Neuronal stem cell (in vitro differentiated cells): Measurements from ENCODE around the gene KCNE2.

ENCODE experiments used
- DNase-seq: peaks from one replicate; pipeline ENCODE4 v3.0.0-alpha.2; 2013; ENCODE audit warnings: low spot score
- H2AFZ ChIP-seq: one replicate; pipeline ENCODE4 v1.6.1; 2013; ENCODE audit warnings: mild to moderate bottlenecking, low read length, inconsistent platforms
- H2AK5ac ChIP-seq: 2 replicates; pipeline ENCODE4 v1.6.1; 2013; ENCODE audit warnings: low read depth, mild to moderate bottlenecking, inconsistent platforms, low read length, moderate library complexity, mixed read lengths
- H2BK120ac ChIP-seq: 2 replicates; pipeline ENCODE4 v1.6.1; 2013; ENCODE audit warnings: low read depth, mild to moderate bottlenecking, inconsistent platforms, low read length, moderate library complexity, mixed read lengths
- H2BK12ac ChIP-seq: one replicate; pipeline ENCODE4 v1.6.1; 2013; ENCODE audit warnings: low read length, inconsistent platforms
- H2BK15ac ChIP-seq: 2 replicates; pipeline ENCODE4 v1.6.1; 2013; ENCODE audit warnings: mild to moderate bottlenecking, low read length, inconsistent platforms, mixed read lengths
- H2BK5ac ChIP-seq: one replicate; pipeline ENCODE4 v1.6.1; 2013; ENCODE audit warnings: inconsistent platforms, mild to moderate bottlenecking, low read length, moderate library complexity
- H3K14ac ChIP-seq: one replicate; pipeline ENCODE4 v1.6.1; 2013; ENCODE audit warnings: low read length, inconsistent platforms
- H3K18ac ChIP-seq: 2 replicates; pipeline ENCODE4 v1.6.1; 2013; ENCODE audit warnings: low read length, inconsistent platforms
- H3K23ac ChIP-seq: 2 replicates; pipeline ENCODE4 v1.6.1; 2013; ENCODE audit warnings: low read depth, mild to moderate bottlenecking, mixed read lengths, low read length, inconsistent platforms; ENCODE audit not compliant: poor library complexity
- H3K27ac ChIP-seq: replicated peaks from 3 replicates; pipeline ENCODE4 v1.5.1; 2013; ENCODE audit warnings: low read length, inconsistent platforms
- H3K27me3 ChIP-seq, 3 experiments: 2 replicates each; pipeline ENCODE4 v1.6.1; 2013; ENCODE audit warnings: low read length in 3 of 3, mild to moderate bottlenecking in 2 of 3, inconsistent platforms in 1 of 3, low read depth in 1 of 3, mixed read lengths in 1 of 3, moderate library complexity in 1 of 3; ENCODE audit not compliant: control insufficient read depth in 3 of 3, insufficient read depth in 3 of 3
- H3K36me3 ChIP-seq, 2 donors: replicated peaks in 1 of 2; 2 replicates each; pipeline ENCODE4 v1.6.1; 2013; ENCODE audit warnings: low read length in 2 of 2; ENCODE audit not compliant: control insufficient read depth in 2 of 2, insufficient read depth in 2 of 2
- H3K4ac ChIP-seq: 2 replicates; pipeline ENCODE4 v1.6.1; 2013; ENCODE audit warnings: inconsistent platforms, mild to moderate bottlenecking, low read length, moderate library complexity
- H3K4me1 ChIP-seq, 2 donors: 1 replicate in 1 of 2; 2 replicates in 1 of 2; pipeline ENCODE4 v1.6.1; 2013; ENCODE audit warnings: low read length in 2 of 2, low read depth in 1 of 2; ENCODE audit not compliant: control insufficient read depth in 2 of 2, insufficient read depth in 1 of 2
- H3K4me2 ChIP-seq: one replicate; pipeline ENCODE4 v1.6.1; 2013; ENCODE audit warnings: mild to moderate bottlenecking, low read length, inconsistent platforms; ENCODE audit not compliant: insufficient read depth, poor library complexity, severe bottlenecking
- H3K4me3 ChIP-seq, 2 donors: 2 replicates each; pipeline ENCODE4 v1.5.1; 2013; ENCODE audit warnings: low read length in 2 of 2, mild to moderate bottlenecking in 2 of 2, inconsistent platforms in 1 of 2, moderate library complexity in 1 of 2
- H3K79me1 ChIP-seq: one replicate; pipeline ENCODE4 v1.6.1; 2013; ENCODE audit warnings: low read depth, mild to moderate bottlenecking, inconsistent platforms, low read length, moderate library complexity
- H3K9ac ChIP-seq: one replicate; pipeline ENCODE4 v1.6.1; 2013; ENCODE audit warnings: mild to moderate bottlenecking, low read depth, low read length, inconsistent platforms; ENCODE audit not compliant: poor library complexity
- H3K9me3 ChIP-seq, 2 donors: replicated peaks in 1 of 2; 2 replicates each; pipeline versions ENCODE3 to v1.6.1; 2013; ENCODE audit warnings: low read length in 2 of 2, mild to moderate bottlenecking in 2 of 2, inconsistent platforms in 1 of 2, low read depth in 1 of 2, mixed read lengths in 1 of 2, moderate library complexity in 1 of 2; ENCODE audit not compliant: control insufficient read depth in 2 of 2, insufficient read depth in 1 of 2
- H4K8ac ChIP-seq: one replicate; pipeline ENCODE4 v1.6.1; 2013; ENCODE audit warnings: low read depth, mild to moderate bottlenecking, inconsistent platforms, low read length, moderate library complexity
- H4K91ac ChIP-seq: one replicate; pipeline ENCODE4 v1.6.1; 2013; ENCODE audit warnings: low read length, low read depth, mild to moderate bottlenecking, inconsistent platforms; ENCODE audit not compliant: poor library complexity
- WGBS, 2 donors: extraction: QIAGEN DNeasy Blood & Tissue Kit; methylation state at CpG; one replicate each; pipeline ENCODE4 v1.1.7; 2013; ENCODE audit warnings: missing lambda C conversion rate in 2 of 2, mixed read lengths in 1 of 2; ENCODE audit not compliant: insufficient read length in 2 of 2, insufficient replicate concordance in 1 of 2; ENCODE audit errors: extremely low coverage in 2 of 2; 5-methylcytosine and 5-hydroxymethylcytosine counted together

Gene KCNE2

DNA sequence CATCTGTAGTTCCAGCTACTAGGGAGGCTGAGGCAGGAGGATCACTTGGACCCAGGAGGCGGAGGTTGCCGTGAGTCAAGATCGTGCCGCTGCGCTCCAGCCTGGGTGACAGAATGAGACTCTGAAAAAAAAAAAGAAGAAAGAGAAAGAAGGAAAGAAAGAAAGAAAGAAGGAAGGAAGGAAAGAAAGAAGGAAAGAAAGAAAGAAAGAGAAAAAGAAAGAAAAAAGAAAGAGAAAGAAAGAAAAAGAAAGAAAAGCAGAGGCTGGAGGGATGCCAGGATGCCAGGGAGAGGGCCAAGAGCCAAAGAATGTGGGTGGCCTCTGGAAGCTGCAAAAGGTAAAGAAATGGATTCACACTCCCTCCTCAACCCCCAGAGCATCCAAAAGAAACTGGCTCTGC lies 8.2 kb upstream of the KCNE2 start:
- Histone ChIP-seq H2AK5ac (no peak overlapping the region), H3K14ac (no peak overlapping the region), H3K27me3 (peaks cover 0 to 4% (median 0%) of the 10 kb centered on the region in 3 experiments), H2BK15ac (no peak overlapping the region), H2BK120ac (no peak overlapping the region), H2BK5ac (no peak overlapping the region), H3K9me3 (peaks cover 0 to 3% of the 10 kb centered on the region in 2 donors), H2AFZ (no peak overlapping the region), H3K23ac (no peak overlapping the region), H3K18ac (no peak overlapping the region), H3K4me2 (no peak overlapping the region), H2BK12ac (no peak overlapping the region), H3K4ac (no peak overlapping the region), H4K8ac (no peak overlapping the region), H3K36me3 (no peaks in the 10 kb centered on the region), H3K9ac (no peak overlapping the region), H3K4me1 (peaks cover 0 to 1% of the 10 kb centered on the region in 2 donors), H4K91ac (no peak overlapping the region), H3K79me1 (no peaks in the 10 kb centered on the region), H3K4me3 (no peak overlapping the region), H3K27ac (no peak overlapping the region)
- no peak for DNase-seq
- no CpG with 5 or more reads among the region's 5 CpGs for WGBS, 2 donors

DNA sequence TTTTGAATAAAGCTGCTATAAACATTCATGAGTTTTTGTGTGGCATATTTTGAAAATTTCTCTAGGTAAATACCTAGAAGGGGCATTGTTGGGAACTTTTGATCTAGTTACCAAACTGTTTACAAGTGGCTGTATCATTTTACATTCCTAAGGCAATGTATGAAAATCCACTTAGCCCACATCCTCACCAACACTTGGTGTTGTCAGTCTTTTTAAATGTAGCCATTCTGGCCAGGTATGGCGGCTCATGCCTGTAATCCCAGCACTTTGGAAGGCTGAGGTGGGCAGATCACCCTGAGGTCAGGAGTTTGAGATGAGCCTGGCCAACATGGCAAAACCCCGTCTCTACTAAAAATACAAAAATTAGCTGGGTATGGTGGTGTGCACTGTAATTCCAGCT lies 5.9 kb upstream of the KCNE2 start:
- H3K79me1 ChIP-seq, result no peaks in the 10 kb centered on the region
- no peak overlapping the region for H2AFZ ChIP-seq
- no peaks in the 10 kb centered on the region for H3K9me3 ChIP-seq
- H4K8ac ChIP-seq, result no peak overlapping the region
- no peak overlapping the region for H2BK5ac ChIP-seq
- H3K4me1 ChIP-seq, result no peaks in the 10 kb centered on the region
- no peak overlapping the region for H3K4me2 ChIP-seq
- H2BK12ac ChIP-seq, result no peak overlapping the region
- H3K36me3 ChIP-seq, result no peaks in the 10 kb centered on the region
- peaks cover 0 to 4% (median 0%) of the 10 kb centered on the region in 3 experiments for H3K27me3 ChIP-seq
- no peak overlapping the region for H2BK120ac ChIP-seq
- no CpG with 5 or more reads among the region's 2 CpGs for WGBS, 2 donors
- no peak overlapping the region for H2AK5ac ChIP-seq
- no peak overlapping the region for H2BK15ac ChIP-seq
- DNase-seq, result no peak
- no peak overlapping the region for H3K4me3 ChIP-seq
- no peak overlapping the region for H3K4ac ChIP-seq
- H3K23ac ChIP-seq, result no peak overlapping the region
- H4K91ac ChIP-seq, result no peak overlapping the region
- H3K18ac ChIP-seq, result no peak overlapping the region
- H3K14ac ChIP-seq, result no peak overlapping the region
- no peak overlapping the region for H3K27ac ChIP-seq
- no peak overlapping the region for H3K9ac ChIP-seq

DNA sequence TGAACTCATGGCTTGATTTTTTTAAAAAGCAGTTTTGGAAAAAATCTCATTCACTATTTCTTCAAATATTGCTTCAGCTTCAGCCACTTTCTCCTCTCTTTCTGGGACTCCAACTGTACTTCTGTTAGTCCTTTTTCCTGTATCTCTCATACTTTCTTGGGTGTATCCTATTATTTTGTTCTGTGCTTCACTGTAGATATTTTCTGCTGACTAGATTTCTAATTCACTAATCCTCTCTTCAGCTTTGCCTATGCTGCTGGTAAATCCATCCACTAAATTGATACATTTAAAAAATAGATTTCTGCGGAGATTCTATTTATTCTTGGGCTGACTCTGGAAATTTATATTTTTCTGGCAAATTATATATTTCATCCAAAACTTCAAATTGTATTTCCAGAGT lies 4.9 kb upstream of the KCNE2 start:
- H3K4me1 ChIP-seq, result no peaks in the 10 kb centered on the region
- H3K36me3 ChIP-seq, result no peaks in the 10 kb centered on the region
- H2BK15ac ChIP-seq, result no peak overlapping the region
- H3K23ac ChIP-seq, result no peak overlapping the region
- H3K4ac ChIP-seq, result no peak overlapping the region
- no peak overlapping the region for H2BK5ac ChIP-seq
- H2AK5ac ChIP-seq, result no peak overlapping the region
- no peaks in the 10 kb centered on the region for H3K79me1 ChIP-seq
- no peak overlapping the region for H3K18ac ChIP-seq
- no peak overlapping the region for H3K4me2 ChIP-seq
- no peak overlapping the region for H3K4me3 ChIP-seq
- H3K9me3 ChIP-seq, result no peaks in the 10 kb centered on the region
- H3K27ac ChIP-seq, result no peak overlapping the region
- no peak overlapping the region for H3K14ac ChIP-seq
- no peak overlapping the region for H4K8ac ChIP-seq
- H4K91ac ChIP-seq, result no peak overlapping the region
- H3K9ac ChIP-seq, result no peak overlapping the region
- peaks cover 0 to 4% (median 0%) of the 10 kb centered on the region in 3 experiments for H3K27me3 ChIP-seq
- no peak for DNase-seq
- no peak overlapping the region for H2BK120ac ChIP-seq
- WGBS, 2 donors, result no CpG with 5 or more reads among the region's 1 CpG
- no peak overlapping the region for H2BK12ac ChIP-seq
- no peak overlapping the region for H2AFZ ChIP-seq

DNA sequence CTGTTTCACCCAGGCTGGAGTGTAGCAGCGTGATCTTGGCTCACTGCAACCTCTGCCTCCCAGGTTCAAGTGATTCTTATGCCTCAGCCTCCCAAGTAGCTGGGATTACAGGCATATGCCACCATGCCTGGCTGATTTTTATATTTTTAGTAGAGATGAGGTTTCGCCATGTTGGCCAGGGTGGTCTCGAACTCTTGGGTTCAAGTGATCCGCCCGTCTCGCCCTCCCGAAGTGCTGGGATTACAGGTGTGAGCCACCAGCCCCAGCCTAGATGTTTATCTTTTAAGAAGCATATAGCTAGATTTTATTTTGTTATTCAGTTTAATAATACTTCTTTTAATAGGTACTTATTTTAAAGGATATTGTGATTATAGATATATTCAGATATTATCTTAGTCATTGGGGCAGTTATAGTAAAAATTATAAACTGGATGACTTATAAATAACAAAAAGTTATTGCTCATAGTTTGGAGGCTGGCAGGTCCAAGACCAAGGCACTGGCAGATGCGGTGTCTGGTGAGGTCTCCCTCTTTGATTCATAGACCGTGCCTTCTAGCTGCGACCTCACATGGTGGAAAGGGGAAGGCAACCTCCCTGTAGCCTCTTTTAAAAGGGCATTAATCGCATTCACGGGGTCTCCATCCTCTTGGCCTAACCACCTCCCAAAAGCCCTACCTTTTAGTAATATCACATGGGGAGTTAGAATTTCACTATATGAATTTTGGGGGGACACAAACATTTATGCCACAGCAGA lies 3.1 kb upstream of the KCNE2 start:
- Histone ChIP-seq H2BK15ac (no peak overlapping the region), H3K36me3 (no peaks in the 10 kb centered on the region), H3K23ac (no peak overlapping the region), H3K4me1 (peaks cover 0 to 2% of the 10 kb centered on the region in 2 donors), H3K4me3 (no peak overlapping the region), H2AK5ac (no peak overlapping the region), H4K8ac (no peak overlapping the region), H2BK12ac (no peak overlapping the region), H3K79me1 (no peaks in the 10 kb centered on the region), H3K9ac (no peak overlapping the region), H3K27me3 (no peaks in the 10 kb centered on the region), H3K14ac (no peak overlapping the region), H3K4ac (no peak overlapping the region), H2BK120ac (no peak overlapping the region), H4K91ac (no peak overlapping the region), H3K9me3 (no peaks in the 10 kb centered on the region), H2BK5ac (no peak overlapping the region), H3K4me2 (no peak overlapping the region), H3K18ac (no peak overlapping the region), H2AFZ (no peak overlapping the region), H3K27ac (no peak overlapping the region)
- no peak for DNase-seq
- no CpG with 5 or more reads among the region's 12 CpGs for WGBS, 2 donors
